HepG2 (cell line): ENCODE data around the gene SMIM22. TPM values are rescaled to one million over a fixed set of nuclear protein-coding genes. Genes with fewer than 3 reads are reported as not detected.

Experiments
- ATAC-seq: fragments of 200-7000 bp; cut with Tn5 transposase; 3 replicates; pipeline ENCODE4 v1.9.1; 2020; ENCODE audit warnings: mild to moderate bottlenecking, moderate library complexity
- BruUV-seq: library from RNA; stranded (reverse); fragments of 400-500 nt; replicated peaks from 2 replicates; lab custom pipeline; 2021; lab: Mats Ljungman, UMichigan
- CTCF ChIA-PET: fragments of 300-600 bp; formaldehyde crosslinking; extraction: SDS; loops from one replicate; lab custom pipeline; 2021; ENCODE audit warnings: low total read pairs, inconsistent platforms, low intra/inter-chr PET ratio; lab: Yijun Ruan, JAX
- POLR2A ChIA-PET: fragments of 350-600 bp; sonication (Branson Sonifier 250); formaldehyde crosslinking; loops from one replicate; lab custom pipeline; 2020; ENCODE audit warnings: antibody characterized with exemption, inconsistent platforms; lab: Yijun Ruan, JAX
- DNase-seq: peaks from one replicate; pipeline ENCODE4 v3.0.0-alpha.2; 2015; ENCODE audit warnings: low spot score
- FAIRE-seq: peaks from 3 replicates; lab custom pipeline; 2011; peaks lifted over from hg19 to GRCh38; lab: Jason Lieb, UNC
- H2AFZ ChIP-seq: one replicate; pipeline ENCODE4 v1.6.1; 2011; ENCODE audit warnings: low read length, inconsistent platforms
- H3K27ac ChIP-seq: fragments of 300-600 bp; 3 replicates; pipeline ENCODE4 v1.8.0; 2011; ENCODE audit warnings: mixed run types, mild to moderate bottlenecking, mixed read lengths, low read length, inconsistent platforms; ENCODE audit not compliant: insufficient read depth; ENCODE audit errors: extremely low read length
- H3K27me3 ChIP-seq, 2 experiments: fragments of 200-600 bp in 1 of 2; 2 replicates in 1 of 2; 3 replicates in 1 of 2; pipeline versions ENCODE4 v1.6.0 to v1.8.0; 2011; ENCODE audit warnings: low read length in 2 of 2, mild to moderate bottlenecking in 2 of 2, moderate library complexity in 2 of 2, inconsistent platforms in 1 of 2; ENCODE audit not compliant: insufficient read depth in 2 of 2, control insufficient read depth in 1 of 2
- H3K36me3 ChIP-seq, 2 experiments: fragments of 200-600 bp in 1 of 2; replicated peaks in 1 of 2; 2 replicates in 1 of 2; 3 replicates in 1 of 2; pipeline versions ENCODE4 v1.5.1 to v1.8.0; 2011; ENCODE audit warnings: low read length in 2 of 2, inconsistent platforms in 1 of 2; ENCODE audit not compliant: insufficient read depth in 2 of 2, control insufficient read depth in 1 of 2
- H3K4me1 ChIP-seq: 2 replicates; pipeline ENCODE4 v1.5.1; 2012; ENCODE audit warnings: low read length, inconsistent platforms; ENCODE audit not compliant: insufficient read depth
- H3K4me2 ChIP-seq: 2 replicates; pipeline ENCODE4 v1.6.0; 2011; ENCODE audit warnings: low read depth, low read length, inconsistent platforms
- H3K4me3 ChIP-seq, 3 experiments: fragments of 200-600 bp in 1 of 3; sonication (generic), shearing (Covaris generic) in 1 of 3; replicated peaks in 1 of 3; 2 replicates each; pipeline ENCODE4 v1.5.1; 2011 to 2016; ENCODE audit warnings: low read length in 3 of 3, inconsistent platforms in 2 of 3, low read depth in 2 of 3, mild to moderate bottlenecking in 2 of 3, control low read depth in 1 of 3, mixed read lengths in 1 of 3; ENCODE audit not compliant: insufficient read depth in 1 of 3
- H3K79me2 ChIP-seq: one replicate; pipeline ENCODE4 v1.6.1; 2011; ENCODE audit warnings: low read length, inconsistent platforms; ENCODE audit not compliant: insufficient read depth
- H3K9ac ChIP-seq: 2 replicates; pipeline ENCODE4 v1.6.0; 2011; ENCODE audit warnings: mild to moderate bottlenecking, low read depth, low read length, inconsistent platforms; ENCODE audit not compliant: insufficient read depth
- H3K9me3 ChIP-seq: 2 replicates; pipeline ENCODE4 v1.5.1; 2012; ENCODE audit warnings: mild to moderate bottlenecking, low read length
- H4K20me1 ChIP-seq: 2 replicates; pipeline ENCODE4 v1.6.0; 2011; ENCODE audit warnings: inconsistent platforms, mild to moderate bottlenecking, low read length, moderate library complexity; ENCODE audit not compliant: insufficient read depth
- CCDC6 ChIP-seq: sonication (generic); formaldehyde crosslinking; IDR thresholded peaks from 2 replicates; pipeline ENCODE4 v1.8.1; 2022; ENCODE audit warnings: mild to moderate bottlenecking, missing genetic modification reagents, moderate library complexity
- EHMT2 ChIP-seq: fragments of 200-600 bp; sonication (generic); IDR thresholded peaks from 2 replicates; pipeline ENCODE4 v1.7.0; 2017; ENCODE audit warnings: antibody characterized with exemption, low read depth, low read length, borderline replicate concordance
- GATAD1 ChIP-seq: IDR thresholded peaks from 2 replicates; pipeline ENCODE4 v1.6.1; 2016; ENCODE audit warnings: missing genetic modification reagents, missing compliant biosample characterization
- MXD1 ChIP-seq: sonication (generic); formaldehyde crosslinking; IDR thresholded peaks from 2 replicates; pipeline ENCODE4 v1.4.0; 2020; ENCODE audit warnings: mild to moderate bottlenecking, missing genetic modification reagents
- NR2F1 ChIP-seq, 2 experiments: fragments of 450-650 bp in 1 of 2; formaldehyde crosslinking in 1 of 2; IDR thresholded peaks; 2 replicates each; pipeline versions ENCODE4 v1.5.0 to v1.6.1; 2016 to 2020; ENCODE audit warnings: mild to moderate bottlenecking in 1 of 2, missing compliant biosample characterization in 1 of 2, missing genetic modification reagents in 1 of 2, moderate library complexity in 1 of 2
- PRMT3 ChIP-seq: sonication (generic); formaldehyde crosslinking; IDR thresholded peaks from 2 replicates; pipeline ENCODE4 v1.8.1; 2022; ENCODE audit warnings: low read depth, mild to moderate bottlenecking, moderate library complexity, missing genetic modification reagents, borderline replicate concordance
- RFX3 ChIP-seq: IDR thresholded peaks from 2 replicates; pipeline ENCODE4 v1.6.1; 2016; ENCODE audit warnings: missing biosample characterization, missing genetic modification reagents
- SIX1 ChIP-seq: sonication (generic); formaldehyde crosslinking; IDR thresholded peaks from 2 replicates; pipeline ENCODE4 v1.4.0; 2020; ENCODE audit warnings: missing genetic modification reagents, borderline replicate concordance
- ZNF362 ChIP-seq: sonication (generic); formaldehyde crosslinking; IDR thresholded peaks from 2 replicates; pipeline ENCODE4 v1.4.0; 2020; ENCODE audit warnings: missing genetic modification reagents, mild to moderate bottlenecking, borderline replicate concordance
- ZNF512 ChIP-seq: sonication (generic); formaldehyde crosslinking; IDR thresholded peaks from 2 replicates; pipeline ENCODE4 v1.4.0; 2020; ENCODE audit warnings: mild to moderate bottlenecking, missing genetic modification reagents
- ZNF784 ChIP-seq: sonication (generic); formaldehyde crosslinking; IDR thresholded peaks from 2 replicates; pipeline ENCODE4 v1.5.1; 2020; ENCODE audit warnings: missing genetic modification reagents, mild to moderate bottlenecking, borderline replicate concordance
- WGBS: methylation state at CpG from one replicate; pipeline ENCODE4 v1.1.6; 2017; ENCODE audit warnings: low lambda C conversion rate; 5-methylcytosine and 5-hydroxymethylcytosine counted together
- in situ Hi-C: cut with HindIII; loops from 2 replicates; pipeline ENCODE4 v1.10.0; 2017; ENCODE audit warnings: low pct_unique_long_range_greater_than_20kb; ENCODE audit not compliant: extremely low pct_ligation_motif_present
- intact Hi-C: fragments of 100-400 bp; cut with micrococcal nuclease; formaldehyde crosslinking; loops from one replicate; pipeline ENCODE4 v1.10.0; 2022; ENCODE audit not compliant: unreplicated experiment
- polyA plus RNA-seq, 8 experiments: library from polyadenylated mRNA; depleted of rRNA in 3 of 8; stranded (reverse) in 7 of 8; unstranded in 1 of 8; fragments of >200 nt; fragmentation: Illumina TruSeq in 4 of 8; extraction: Trizol in 4 of 8; gene quantifications; 2 replicates each; pipeline versions ENCODE4 v1.2.1 to v1.2.3, GENCODE V29; 2011 to 2016; ENCODE audit warnings: low read depth in 4 of 8, missing spikeins in 1 of 8, mixed read lengths in 1 of 8; ENCODE audit not compliant: insufficient read depth in 1 of 8
- total RNA-seq, 5 experiments: library from RNA; depleted of rRNA; stranded (reverse); fragments of >200 nt; fragmentation: Illumina TruSeq; extraction: Trizol; gene quantifications; 2 replicates each; pipeline ENCODE4 v1.2.3, GENCODE V29; 2016; ENCODE audit warnings: low read depth in 1 of 5

Gene SMIM22
- total and polyA plus RNA-seq, 2 of the 13 experiments (the other 11 are each of a cell fraction or from before 2014, with no cell fraction given) = not detected

GRCh38 chr16:4798456-4798855, 3.3 kb downstream of the SMIM22 start:
- Histone ChIP-seq H3K79me2 (no peaks in the 10 kb centered on the region), H3K27ac (no peak overlapping the region), H3K27me3 (no peaks in the 10 kb centered on the region), H3K9ac (no peak overlapping the region), H3K36me3 (peaks cover 0 to 8% of the 10 kb centered on the region in 2 experiments; a peak in 2 of 5 replicates), H3K4me1 (peaks cover 23% of the 10 kb centered on the region), H3K4me3 (no peak overlapping the region), H2AFZ (no peak overlapping the region), H3K4me2 (no peak overlapping the region), H3K9me3 (no peaks in the 10 kb centered on the region), H4K20me1 (no peaks in the 10 kb centered on the region)
- ChIA-PET CTCF (no interaction called here), POLR2A (no interaction called here)
- no TSS peak for BruUV-seq
- TF ChIP-seq RFX3 (CRISPR knock-in tag) (no peak), PRMT3 (CRISPR knock-in tag) (no peak), ZNF362 (CRISPR knock-in tag) (no peak), GATAD1 (CRISPR knock-in tag) (no peak), ZNF784 (CRISPR knock-in tag) (no peak), MXD1 (CRISPR knock-in tag) (no peak), SIX1 (CRISPR knock-in tag) (no peak), CCDC6 (no peak), ZNF512 (CRISPR knock-in tag) (no peak), NR2F1 (CRISPR knock-in tag; IDR thresholded peaks at IDR 0.05) (no peak), EHMT2 (no peak)
- no peak for FAIRE-seq
- 97% methylated on average over 12 of the region's 16 CpGs for WGBS
- no peak for DNase-seq
- in situ Hi-C loops (no loop called here), intact Hi-C loops (no loop called here)
- no peak for ATAC-seq
